Spinal cord (tissue), 10 donors: ENCODE measurements around the gene TNK1. TPM values are rescaled to one million over a fixed set of nuclear protein-coding genes. Genes with fewer than 3 reads are reported as not detected.

Source experiments
- DNase-seq, 6 donors: peaks; one replicate each; pipeline versions ENCODE4 v3.0.0 to v3.0.0-alpha.2; 2013 to 2015; ENCODE audit warnings: low spot score in 6 of 6, low read depth in 4 of 6
- H3K27ac ChIP-seq: one replicate; pipeline ENCODE4 v1.5.1; 2013; ENCODE audit warnings: low read depth, low read length, control low read depth
- H3K27me3 ChIP-seq: one replicate; pipeline ENCODE4 v1.6.1; 2013; ENCODE audit warnings: low read length; ENCODE audit not compliant: control insufficient read depth, insufficient read depth
- H3K36me3 ChIP-seq: one replicate; pipeline ENCODE4 v1.6.1; 2013; ENCODE audit warnings: low read length; ENCODE audit not compliant: control insufficient read depth, insufficient read depth
- H3K4me1 ChIP-seq: one replicate; pipeline ENCODE4 v1.6.1; 2013; ENCODE audit warnings: low read length; ENCODE audit not compliant: control insufficient read depth, insufficient read depth
- H3K4me3 ChIP-seq: one replicate; pipeline ENCODE4 v1.5.1; 2013; ENCODE audit warnings: low read depth, low read length, control low read depth
- H3K9me3 ChIP-seq: one replicate; pipeline ENCODE4 v1.6.1; 2013; ENCODE audit warnings: low read length; ENCODE audit not compliant: control insufficient read depth, insufficient read depth
- whole genome bisulfite sequencing: methylation state at CpG from one replicate; pipeline ENCODE4 v1.1.5; 2013; ENCODE audit warnings: missing lambda C conversion rate; ENCODE audit not compliant: insufficient coverage; 5-methylcytosine and 5-hydroxymethylcytosine counted together
- polyA plus RNA-seq, 2 donors: library from polyadenylated mRNA; unstranded; fragments of 120-200 nt; gene quantifications; one replicate each; pipeline ENCODE4 v1.2.1, GENCODE V29; 2013; ENCODE audit not compliant: insufficient read length in 2 of 2
- total RNA-seq, 2 donors: library from RNA; depleted of rRNA in 1 of 2; stranded (reverse); fragments of 120-200 nt in 1 of 2; fragments of >200 nt in 1 of 2; gene quantifications; one replicate each; pipeline versions ENCODE4 v1.2.3 to v1.2.4, GENCODE V29; 2013 to 2014
- donor health status: healthy.

TNK1 gene
- total and polyA plus RNA-seq, 4 donors = 0.79 to 4.6 (median 2.5) TPM

DNA sequence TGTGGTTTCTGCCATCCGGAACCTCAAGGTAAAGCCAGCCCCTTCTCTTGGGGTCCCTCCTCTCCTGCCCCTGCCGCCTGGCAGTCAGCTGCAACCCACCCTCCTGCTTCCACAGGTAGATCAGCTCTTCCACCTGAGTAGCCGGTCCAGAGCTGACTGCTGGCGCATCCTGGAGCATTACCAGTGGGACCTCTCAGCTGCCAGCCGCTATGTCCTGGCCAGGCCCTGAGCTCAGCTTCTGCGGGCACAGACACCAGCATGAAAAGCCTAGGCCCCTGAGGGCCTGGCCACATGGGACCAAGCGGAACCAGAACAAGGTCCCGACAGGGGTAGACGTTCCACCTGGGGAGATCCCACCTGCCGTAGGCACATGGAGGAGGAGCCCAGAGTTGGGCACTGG is 8.0 kb downstream of the TNK1 start:
- 97% methylated on average over 10 of the region's 10 CpGs for WGBS

DNA sequence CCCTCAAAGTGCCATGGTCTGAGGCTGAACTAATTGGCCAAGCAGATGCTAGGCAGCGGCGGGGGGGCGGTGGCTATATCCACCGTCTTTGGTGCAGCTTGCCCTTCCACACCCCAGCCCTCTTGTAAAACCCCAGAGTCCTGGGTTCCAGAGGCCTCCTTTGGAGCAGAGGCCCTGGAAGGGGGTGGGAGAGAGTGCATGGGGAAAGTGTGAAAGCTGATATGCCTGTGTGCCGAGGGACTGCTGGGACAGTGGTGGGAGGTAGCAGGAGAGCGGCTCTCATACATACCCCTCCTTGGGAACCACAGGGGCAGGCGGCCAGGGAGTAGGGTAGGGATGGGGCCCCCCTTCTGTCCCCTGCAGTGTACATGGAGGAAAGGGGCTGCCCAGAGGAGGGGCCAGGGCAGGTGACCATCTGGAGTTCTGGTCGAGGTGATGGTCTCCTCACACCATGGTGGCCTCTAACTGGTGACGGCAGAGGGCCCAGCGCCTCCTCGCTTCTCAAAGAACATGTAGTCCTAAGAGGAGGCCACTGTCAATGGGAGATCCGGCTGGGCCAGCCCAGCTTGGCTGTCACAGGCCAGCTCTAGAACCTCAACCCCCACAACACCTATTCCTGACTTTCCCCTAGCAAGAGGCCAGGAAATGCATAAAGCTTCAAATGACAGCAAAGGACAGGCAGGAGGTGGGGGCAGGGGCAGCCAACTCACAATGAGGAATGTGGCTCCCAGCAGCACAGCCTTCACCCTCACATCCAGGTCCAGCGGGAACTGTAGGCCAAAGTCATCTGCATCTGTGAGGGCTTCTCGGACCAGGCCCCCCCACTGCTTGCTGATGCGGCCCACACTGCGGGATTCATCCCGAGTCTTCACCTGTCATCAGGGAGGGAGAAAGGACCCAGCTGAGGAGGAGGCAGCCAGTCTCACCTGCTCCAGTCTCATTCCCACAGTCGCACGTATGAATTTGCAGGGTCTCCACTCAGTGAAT is 9.3 kb downstream of the TNK1 start:
- Histone ChIP-seq H3K9me3 (no peaks in the 10 kb centered on the region), H3K4me1 (peaks cover 17% of the 10 kb centered on the region), H3K27ac (no peak overlapping the region), H3K27me3 (no peaks in the 10 kb centered on the region), H3K36me3 (peaks cover 62% of the 10 kb centered on the region), H3K4me3 (no peak overlapping the region)
- DNase-seq = no peak
- WGBS = 79% methylated on average over 11 of the region's 19 CpGs

More for the DNA sequence above, 8.0 kb downstream of the TNK1 start:
- H3K27ac ChIP-seq = no peak overlapping the region
- no peak overlapping the region for H3K4me3 ChIP-seq
- no peak for DNase-seq
- H3K36me3 ChIP-seq = peaks cover 62% of the 10 kb centered on the region
- peaks cover 9% of the 10 kb centered on the region for H3K27me3 ChIP-seq
- H3K4me1 ChIP-seq = peaks cover 18% of the 10 kb centered on the region
- no peaks in the 10 kb centered on the region for H3K9me3 ChIP-seq

DNA sequence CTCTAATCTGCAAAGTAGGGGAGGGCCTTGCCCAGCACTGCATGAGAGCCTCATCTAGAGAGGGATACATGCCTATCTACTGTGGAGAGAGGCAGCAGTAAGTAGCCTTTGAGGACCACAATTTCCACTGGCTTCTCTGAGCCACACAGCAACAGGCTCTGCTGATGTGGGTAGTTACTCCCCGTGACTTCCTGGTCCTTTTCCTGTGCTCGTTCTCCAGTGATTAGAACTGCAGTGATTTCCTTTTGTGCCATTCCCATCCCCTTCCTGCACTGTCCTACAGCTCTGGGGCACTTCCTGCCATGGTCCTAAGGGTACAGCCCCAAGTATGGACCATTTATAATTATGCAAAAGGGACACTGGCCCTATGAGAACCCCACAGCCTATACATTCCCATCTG is 10.4 kb downstream of the TNK1 start:
- peaks cover 60% of the 10 kb centered on the region for H3K36me3 ChIP-seq
- H3K4me1 ChIP-seq = peaks cover 18% of the 10 kb centered on the region
- no peaks in the 10 kb centered on the region for H3K9me3 ChIP-seq
- DNase-seq = no peak
- 83% methylated on average over 2 of the region's 2 CpGs for WGBS
- H3K4me3 ChIP-seq = no peak overlapping the region
- H3K27me3 ChIP-seq = no peaks in the 10 kb centered on the region
- H3K27ac ChIP-seq = no peak overlapping the region

DNA sequence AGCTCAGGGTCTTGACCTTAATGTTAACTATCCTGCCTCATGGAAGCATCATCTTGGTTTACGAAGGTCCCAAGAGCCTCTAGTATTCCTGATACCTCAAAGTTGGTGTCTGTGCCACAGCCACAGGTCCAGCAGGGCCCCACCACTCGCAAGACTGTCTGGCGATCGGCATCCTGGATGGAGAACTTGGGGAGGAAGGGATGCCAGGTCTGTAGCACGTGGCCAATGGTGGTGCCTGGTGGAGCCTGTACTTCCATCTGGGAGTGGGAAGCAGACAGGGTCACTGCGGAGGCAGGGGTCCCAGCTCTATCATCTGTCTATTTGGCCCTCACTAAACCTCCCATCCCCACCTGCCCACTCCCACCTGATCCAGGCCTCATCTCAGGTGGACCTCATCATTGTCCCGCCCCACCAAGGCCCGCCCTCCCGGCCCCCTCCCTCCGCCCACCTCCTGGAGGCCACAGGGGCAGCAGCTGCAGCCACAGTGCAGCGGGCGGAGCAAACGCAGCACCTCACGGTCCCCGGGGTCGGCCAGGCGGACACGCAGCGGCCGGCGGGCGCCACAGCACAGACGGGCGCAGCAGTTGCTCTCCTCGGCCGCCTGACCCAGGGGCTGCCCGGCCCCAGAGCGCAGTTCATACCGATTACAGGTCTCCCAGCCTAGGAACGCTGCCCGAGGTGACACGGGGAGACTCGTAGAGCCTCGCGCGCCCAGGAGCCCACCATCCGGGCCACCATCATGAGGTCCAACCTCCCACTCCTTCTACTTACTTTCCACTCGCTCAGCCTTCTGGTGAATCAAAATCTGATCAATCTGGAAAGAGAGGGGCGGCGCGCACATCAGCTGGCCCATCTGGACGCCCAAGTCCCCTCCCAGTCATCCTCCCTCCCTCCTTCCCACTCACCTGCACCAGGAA is 12.1 kb downstream of the TNK1 start:
- H3K4me3 ChIP-seq = peak overlapping the region; percentile 77
- WGBS = 47% methylated on average over 34 of the region's 42 CpGs
- H3K4me1 ChIP-seq = peaks cover 18% of the 10 kb centered on the region
- H3K9me3 ChIP-seq = no peaks in the 10 kb centered on the region
- H3K36me3 ChIP-seq = peaks cover 48% of the 10 kb centered on the region
- no peak overlapping the region for H3K27ac ChIP-seq
- H3K27me3 ChIP-seq = no peaks in the 10 kb centered on the region
- DNase-seq = peak in 2 of 6 donors; percentile 32 to 47

DNA sequence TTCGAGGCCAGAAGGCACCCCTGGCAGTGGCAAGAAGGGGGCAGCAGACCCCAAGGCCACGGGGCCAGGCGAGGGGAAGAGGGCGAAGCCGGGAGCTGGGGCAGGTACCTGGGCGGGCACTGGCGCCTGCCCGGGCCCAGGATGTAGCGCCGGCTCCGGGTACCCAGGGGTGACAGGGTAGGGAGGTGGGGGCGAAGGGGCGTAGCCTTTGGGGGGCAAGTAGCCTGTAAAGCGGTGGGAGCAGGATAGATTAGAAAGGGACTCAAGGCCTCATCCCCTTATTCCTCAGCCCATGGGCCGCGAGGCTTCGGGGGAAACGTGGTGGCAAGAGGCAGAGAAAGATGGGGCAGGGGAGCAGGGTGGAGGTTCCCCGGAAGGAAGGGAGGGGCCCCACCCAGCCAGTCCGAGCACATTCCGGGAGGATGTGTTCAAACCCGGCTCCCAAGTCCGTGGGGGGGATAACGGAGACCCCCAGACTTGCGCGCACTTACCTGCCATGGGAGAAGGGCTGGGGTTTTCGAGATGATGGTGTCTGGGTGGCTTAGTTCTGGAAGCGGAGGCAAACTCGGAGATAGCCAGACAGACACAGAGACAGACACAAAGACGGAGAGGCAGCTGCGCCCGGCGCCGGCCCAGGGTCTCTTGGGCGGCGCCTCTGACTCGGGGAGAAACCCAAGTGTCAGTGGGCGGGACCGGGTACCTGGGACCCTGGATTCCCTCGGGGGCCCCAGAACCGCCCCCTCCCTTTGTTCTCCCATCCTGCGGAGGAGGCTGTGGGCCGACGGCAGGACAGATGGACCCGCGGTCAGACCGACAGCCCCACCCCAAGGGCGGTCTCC is 12.9 kb downstream of the TNK1 start:
- Histone ChIP-seq H3K27me3 (no peaks in the 10 kb centered on the region), H3K27ac (peak overlapping the region; percentile 87), H3K4me1 (peaks cover 18% of the 10 kb centered on the region), H3K9me3 (no peaks in the 10 kb centered on the region), H3K4me3 (peak overlapping the region; percentile 77), H3K36me3 (peaks cover 39% of the 10 kb centered on the region)
- WGBS = 2% methylated on average over 43 of the region's 48 CpGs
- no peak for DNase-seq

DNA sequence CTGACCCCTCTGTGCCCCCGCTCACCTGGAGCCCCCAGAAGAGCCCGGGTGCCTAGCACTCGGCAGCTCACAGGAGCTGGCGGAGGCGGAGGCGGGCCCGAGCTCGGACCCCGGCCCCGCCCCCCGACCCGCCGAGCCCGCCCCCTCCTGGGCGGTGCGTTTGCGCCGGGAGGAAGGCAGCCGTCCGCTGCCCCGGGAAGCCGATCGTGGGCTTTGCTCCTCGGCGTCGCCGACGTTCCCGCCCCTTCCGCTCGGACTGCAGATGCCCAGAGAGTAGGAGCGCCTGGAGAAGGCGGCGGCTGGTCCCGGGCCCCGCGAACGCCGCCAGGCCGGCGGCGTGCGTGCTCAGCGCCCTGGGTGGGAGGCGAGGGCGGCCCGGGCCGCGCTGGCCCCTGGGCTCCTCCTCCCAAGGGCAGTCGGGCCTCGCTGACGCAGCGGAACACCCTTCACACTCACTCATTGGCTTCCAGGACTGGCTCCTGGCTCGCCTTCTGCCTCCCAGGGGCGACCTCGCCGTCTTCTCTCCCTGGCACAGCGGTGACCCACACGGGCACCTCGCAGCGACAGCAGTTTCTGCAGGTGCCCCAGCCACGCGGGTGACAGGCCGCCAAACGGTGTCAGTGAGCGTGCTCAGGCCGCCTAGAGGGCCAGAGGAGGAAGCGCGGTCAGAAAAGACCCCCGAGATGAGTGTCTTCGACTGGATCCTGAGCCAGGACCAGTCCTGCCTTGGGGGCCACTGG is 13.7 kb downstream of the TNK1 start, which contains the start of gene PLSCR3:
PLSCR3 (minus strand) TSS at position 74 of the 740 bp plus-strand sequence. CDS start 415 bp downstream, outside the sequence.
- H3K36me3 ChIP-seq = peaks cover 31% of the 10 kb centered on the region
- H3K4me3 ChIP-seq = peak within 1 kb of the TSS; percentile 77
- peak in 4 of 6 donors; percentile 67 to 94 (median 82) for DNase-seq
- no peaks in the 10 kb centered on the region for H3K27me3 ChIP-seq
- H3K4me1 ChIP-seq = peaks cover 18% of the 10 kb centered on the region
- WGBS = under 1% methylated on average over 71 of the region's 71 CpGs
- peak within 1 kb of the TSS; percentile 87 for H3K27ac ChIP-seq
- no peaks in the 10 kb centered on the region for H3K9me3 ChIP-seq

DNA sequence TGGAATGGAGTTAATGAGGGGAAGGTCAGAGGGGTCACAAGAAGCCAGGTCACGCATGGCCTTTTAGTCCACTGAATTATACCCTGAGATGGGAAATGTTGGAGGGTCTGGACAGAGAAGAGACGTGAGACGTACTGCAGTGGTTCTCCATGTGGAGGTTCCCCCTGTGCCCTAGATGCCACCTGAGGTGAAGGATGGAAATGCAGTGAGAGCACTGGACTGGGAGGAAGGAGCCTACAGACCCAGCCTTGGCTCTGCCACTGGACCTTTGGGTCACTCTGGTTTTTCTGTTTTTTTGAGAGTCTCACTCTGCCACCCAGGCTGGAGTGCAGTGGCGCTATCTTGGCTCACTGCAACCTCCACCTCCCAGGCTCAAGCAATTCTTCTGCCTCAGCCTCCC is 15.3 kb downstream of the TNK1 start:
- no peak for DNase-seq
- WGBS = 88% methylated on average over 4 of the region's 4 CpGs
- H3K9me3 ChIP-seq = no peaks in the 10 kb centered on the region
- H3K4me3 ChIP-seq = no peak overlapping the region
- H3K4me1 ChIP-seq = peaks cover 18% of the 10 kb centered on the region
- no peak overlapping the region for H3K27ac ChIP-seq
- H3K27me3 ChIP-seq = no peaks in the 10 kb centered on the region
- H3K36me3 ChIP-seq = peaks cover 20% of the 10 kb centered on the region

DNA sequence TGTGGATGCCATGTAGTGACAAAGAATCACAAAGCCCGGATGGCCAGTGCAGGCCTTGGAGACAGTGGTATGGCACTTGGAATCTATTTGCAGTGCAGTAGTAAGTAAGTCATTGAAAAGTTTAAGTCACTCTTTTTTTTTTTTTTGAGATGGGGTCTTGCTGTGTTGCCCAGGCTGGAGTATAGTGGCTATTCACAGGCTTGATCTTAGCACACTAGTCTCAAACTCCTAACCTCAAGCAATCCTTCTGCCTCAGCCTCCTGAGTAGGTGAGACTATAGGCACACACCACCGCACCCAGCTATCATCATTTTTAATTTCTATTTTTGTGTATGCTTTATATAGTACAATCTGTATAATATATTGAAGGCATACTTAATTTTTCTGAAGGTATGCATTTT is 17.7 kb downstream of the TNK1 start:
- H3K4me3 ChIP-seq = no peak overlapping the region
- peaks cover 22% of the 10 kb centered on the region for H3K4me1 ChIP-seq
- no peak overlapping the region for H3K27ac ChIP-seq
- no peak for DNase-seq
- H3K36me3 ChIP-seq = no peaks in the 10 kb centered on the region
- no peaks in the 10 kb centered on the region for H3K9me3 ChIP-seq
- H3K27me3 ChIP-seq = no peaks in the 10 kb centered on the region
- 71% methylated on average over 1 of the region's 2 CpGs for WGBS
